Raji (cell line): Measurements from ENCODE around the gene ABHD12B.

Experiments
- POLR2A ChIP-seq: IDR thresholded peaks from 2 replicates; pipeline ENCODE4 v1.6.1; 2011; ENCODE audit warnings: low read depth, low read length, control low read depth; ENCODE audit not compliant: insufficient read depth

ABHD12B gene

GRCh38 chr14:50935126-50936015 is 63.5 kb downstream of the ABHD12B start:
- TF ChIP-seq POLR2A, result no peak

DNA sequence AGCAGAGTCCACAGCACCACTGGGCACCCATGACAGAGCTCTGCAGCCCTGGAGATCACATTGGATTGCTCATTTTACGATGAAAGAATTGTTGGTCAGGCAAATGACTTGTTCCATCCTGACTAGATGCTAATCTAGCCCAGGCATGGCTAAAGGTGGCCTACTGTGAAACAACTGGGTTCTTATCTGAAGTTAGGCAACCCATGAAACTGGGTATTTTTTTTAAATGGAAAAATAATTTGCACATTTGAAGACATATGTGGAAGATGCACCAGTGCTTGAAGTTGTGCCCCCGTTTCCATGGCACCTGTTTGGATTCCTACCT is 64.1 kb downstream of the ABHD12B start:
- no peak for TF ChIP-seq POLR2A

DNA sequence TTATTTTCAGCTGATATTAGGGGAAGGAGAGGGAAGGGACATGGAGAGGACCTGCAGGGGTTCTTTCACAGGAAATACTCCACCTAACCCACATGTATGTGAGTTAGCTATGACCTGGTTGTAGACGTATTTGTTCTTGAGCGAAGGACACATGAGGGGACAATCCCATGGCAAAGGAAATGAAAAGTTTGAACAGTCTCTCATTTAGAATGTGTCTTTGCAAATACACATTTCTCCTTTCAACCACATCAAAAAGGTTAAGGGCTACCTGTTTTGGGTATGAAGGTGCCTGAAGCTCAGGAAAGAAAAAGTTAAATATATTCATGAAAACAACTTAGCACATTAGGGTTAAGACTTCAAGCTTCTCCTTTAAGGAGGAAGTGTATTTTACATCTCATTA is 65.0 kb downstream of the ABHD12B start:
- TF ChIP-seq POLR2A, result no peak

DNA sequence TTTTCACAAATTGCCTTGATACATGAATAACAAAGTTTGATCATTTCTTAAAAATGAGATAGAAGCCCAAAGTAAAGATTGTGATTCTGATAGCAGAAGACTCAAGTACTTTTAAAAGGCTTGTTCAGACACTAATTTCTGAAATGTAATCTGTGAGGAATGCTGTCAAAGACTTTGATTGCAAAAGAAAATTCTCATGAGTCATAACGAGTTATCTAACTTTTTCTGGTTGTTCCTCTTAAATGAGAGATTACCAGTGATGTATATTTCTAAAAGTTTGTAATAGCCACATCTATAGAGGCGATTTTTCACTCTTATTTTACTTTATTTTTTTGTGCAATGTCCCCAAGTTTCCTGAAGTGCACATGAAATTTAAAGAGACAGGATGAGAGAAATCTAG is 65.5 kb downstream of the ABHD12B start:
- TF ChIP-seq POLR2A, result no peak

GRCh38 chr14:50937800-50938199 is 65.9 kb downstream of the ABHD12B start:
- TF ChIP-seq POLR2A, result no peak

GRCh38 chr14:50941151-50941550 is 69.3 kb downstream of the ABHD12B start:
- TF ChIP-seq POLR2A, result no peak

GRCh38 chr14:50943261-50943942 is 71.5 kb downstream of the ABHD12B start:
- TF ChIP-seq POLR2A, result no peak

DNA sequence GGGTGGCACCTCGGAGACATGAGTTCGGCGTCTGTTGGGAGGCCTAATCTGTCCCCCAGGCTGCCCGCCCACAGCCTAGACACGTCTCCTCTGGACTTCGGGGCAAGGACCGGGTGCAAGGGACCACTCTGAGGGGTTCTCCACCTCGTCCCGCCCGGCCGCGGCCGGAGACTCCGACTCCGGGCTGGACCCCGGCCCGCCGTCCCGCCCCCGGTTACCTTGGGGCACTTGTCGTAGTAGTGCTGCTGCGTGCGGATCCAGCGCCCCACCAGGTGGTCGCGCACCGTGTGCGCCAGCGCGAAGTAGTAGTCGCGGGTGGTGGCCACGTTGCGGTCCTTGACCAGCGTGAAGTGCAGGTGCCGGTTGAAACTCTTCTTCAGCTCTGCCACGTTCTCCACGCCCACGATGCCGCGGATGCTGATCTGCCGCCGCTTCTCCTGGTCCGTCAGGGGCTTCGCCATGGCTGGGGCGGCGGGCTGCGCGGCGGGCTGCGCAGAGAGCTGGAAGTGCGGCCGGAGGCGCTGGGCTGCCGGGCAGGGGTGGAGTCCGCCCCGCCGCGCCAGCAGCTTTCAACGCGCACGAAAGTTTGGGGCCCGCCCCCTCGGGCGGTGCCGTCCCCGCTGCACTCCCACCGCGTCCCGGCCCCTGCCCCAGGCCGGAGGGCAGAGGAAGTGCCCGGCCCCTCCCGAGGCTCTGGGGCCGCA is 72.2 kb downstream of the ABHD12B start, which contains the start of gene PYGL:
Gene PYGL, minus strand, starts transcription at position 541 of the 704 bp plus-strand sequence. Its CDS starts 80 bp downstream, at position 461.
- no peak for TF ChIP-seq POLR2A

- no peak for TF ChIP-seq POLR2A
Observed at GRCh38 chr14:50944647-50945413, 73.0 kb downstream of the ABHD12B start.

- no peak for TF ChIP-seq POLR2A
Observed at GRCh38 chr14:50946234-50946935, 74.5 kb downstream of the ABHD12B start.

GRCh38 chr14:50947446-50947845 is 75.6 kb downstream of the ABHD12B start:
- no peak for TF ChIP-seq POLR2A

DNA sequence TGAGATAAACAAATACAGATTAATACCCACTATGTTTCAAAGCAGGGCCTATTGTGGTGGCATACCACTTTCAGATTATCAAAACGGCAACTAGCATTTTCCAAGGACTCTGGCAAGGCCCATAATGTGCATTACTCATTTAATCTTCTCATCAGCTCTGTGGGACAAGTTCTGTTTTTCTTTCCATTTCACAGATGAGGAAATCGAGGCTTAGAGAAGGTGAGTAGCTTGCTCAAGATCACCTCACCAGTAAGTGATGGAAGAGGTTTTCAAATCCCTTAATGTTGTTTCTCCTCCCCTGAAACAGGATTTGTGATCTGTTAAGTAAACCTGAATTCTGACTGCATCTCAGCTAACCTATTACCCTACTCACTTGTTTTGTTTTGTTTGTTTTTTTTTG is 76.4 kb downstream of the ABHD12B start:
- no peak for TF ChIP-seq POLR2A

DNA sequence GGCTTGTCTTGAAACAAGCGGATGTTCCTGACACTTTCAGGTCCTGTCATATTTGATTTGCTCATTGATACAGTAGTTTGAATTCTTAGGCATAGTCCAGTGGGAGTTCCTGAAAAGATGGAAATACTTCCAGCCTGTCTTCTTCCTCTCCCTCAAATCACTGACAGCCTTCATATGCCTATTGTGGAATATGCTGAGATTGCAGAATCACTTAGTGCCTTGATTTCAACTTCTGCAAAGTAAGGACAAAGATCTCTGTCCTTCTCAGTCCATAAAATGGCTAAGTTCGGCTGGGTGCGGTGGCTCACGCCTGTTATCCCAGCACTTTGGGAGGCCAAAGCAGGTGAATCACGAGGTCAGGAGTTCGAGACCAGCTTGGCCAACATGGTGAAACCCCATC is 79.2 kb downstream of the ABHD12B start:
- no peak for TF ChIP-seq POLR2A

DNA sequence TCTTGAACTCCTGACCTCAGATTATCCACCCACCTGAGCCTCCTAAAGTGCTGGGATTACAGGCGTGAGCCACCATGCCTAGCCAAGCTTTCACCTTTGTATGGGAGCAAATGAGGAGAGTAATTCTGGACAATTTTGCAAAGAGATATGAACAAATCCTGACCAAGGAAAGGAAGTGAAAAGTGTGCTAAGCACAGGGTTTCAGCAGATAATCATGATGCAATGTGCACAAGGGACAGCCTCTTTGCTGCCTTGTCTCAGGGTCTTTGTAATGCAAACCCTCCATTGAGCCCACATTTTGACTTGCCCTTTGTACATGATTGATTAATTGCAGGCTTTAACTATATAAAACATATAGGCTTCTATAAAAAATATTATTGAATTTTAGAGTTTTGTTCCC is 81.6 kb downstream of the ABHD12B start:
- TF ChIP-seq POLR2A, result no peak
